HG02943 (cell line): Measurements from ENCODE around the gene UQCR10.
"Not testable (repeated sequence)": the region's sequence is repeated elsewhere in the genome, so short reads cannot be mapped to it uniquely, and the experiment has no call there.

Experiments
- ATAC-seq: cut with Tn5 transposase; IDR thresholded peaks from one replicate; pipeline ENCODE4 v1.9.1; 2021; ENCODE audit warnings: mild to moderate bottlenecking, low read depth, moderate library complexity; ENCODE audit not compliant: unreplicated experiment

UQCR10 gene

DNA sequence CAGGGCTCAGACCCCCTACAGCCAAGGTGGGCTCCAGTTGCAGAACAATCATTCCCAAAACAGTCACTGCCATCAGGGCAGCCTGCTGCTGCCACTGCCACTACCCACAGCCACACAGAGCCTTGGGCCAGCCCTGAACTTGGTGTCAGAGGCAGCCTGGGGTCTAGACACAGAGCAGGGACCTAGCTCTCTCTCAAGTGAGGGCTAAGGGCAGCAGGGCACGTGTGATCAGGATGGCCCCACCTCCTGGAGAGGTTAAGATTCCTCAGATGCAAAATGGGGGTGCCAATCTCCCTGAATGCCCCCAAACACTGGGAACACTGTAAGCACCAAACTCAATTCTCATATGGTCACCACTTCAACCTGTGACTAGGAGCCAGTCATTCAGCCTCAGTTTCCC, 31.8 kb upstream of the UQCR10 start:
- ATAC-seq = no peak

DNA sequence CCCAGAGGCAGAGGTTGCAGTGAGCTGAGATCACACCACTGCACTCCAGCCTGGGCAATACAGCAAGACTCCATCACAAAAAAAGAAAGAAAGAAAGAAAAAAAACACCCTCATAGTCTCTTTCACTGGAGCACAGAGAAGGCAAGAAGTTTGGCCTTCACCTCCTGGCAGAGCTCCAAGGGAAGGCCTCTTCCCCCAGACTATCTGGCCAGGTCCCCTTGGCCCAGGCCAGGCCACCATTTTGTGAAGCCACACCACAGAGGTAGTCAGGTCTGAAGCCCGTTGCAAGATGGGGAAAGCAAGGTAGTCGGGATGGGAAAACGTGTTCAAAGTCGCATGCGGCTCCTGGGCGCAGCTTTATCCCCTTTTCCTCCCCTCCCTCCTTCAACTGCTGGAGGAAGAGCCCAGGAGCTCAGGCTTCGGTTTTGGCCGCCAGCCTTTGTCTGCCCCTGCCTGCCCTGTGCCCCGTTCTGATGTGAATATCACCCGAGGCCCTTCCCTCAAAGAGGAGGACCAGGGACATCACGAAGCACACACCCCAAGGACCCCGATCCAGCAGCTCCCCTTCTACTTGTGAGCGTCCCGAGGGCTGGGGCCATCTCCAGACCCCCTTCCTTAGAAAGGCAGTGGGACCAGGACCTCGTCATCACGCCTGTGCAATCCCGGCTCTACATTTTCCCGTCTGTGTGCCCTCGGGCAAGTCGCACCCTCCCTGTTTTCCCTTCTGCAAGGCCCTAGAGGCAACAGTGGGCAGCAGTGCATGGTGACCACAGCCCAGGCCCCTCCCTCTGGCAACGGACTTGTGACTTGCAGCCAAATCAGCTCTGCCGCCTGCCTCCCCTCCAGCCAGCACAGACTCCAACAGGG, 29.7 kb upstream of the UQCR10 start:
- no peak for ATAC-seq

DNA sequence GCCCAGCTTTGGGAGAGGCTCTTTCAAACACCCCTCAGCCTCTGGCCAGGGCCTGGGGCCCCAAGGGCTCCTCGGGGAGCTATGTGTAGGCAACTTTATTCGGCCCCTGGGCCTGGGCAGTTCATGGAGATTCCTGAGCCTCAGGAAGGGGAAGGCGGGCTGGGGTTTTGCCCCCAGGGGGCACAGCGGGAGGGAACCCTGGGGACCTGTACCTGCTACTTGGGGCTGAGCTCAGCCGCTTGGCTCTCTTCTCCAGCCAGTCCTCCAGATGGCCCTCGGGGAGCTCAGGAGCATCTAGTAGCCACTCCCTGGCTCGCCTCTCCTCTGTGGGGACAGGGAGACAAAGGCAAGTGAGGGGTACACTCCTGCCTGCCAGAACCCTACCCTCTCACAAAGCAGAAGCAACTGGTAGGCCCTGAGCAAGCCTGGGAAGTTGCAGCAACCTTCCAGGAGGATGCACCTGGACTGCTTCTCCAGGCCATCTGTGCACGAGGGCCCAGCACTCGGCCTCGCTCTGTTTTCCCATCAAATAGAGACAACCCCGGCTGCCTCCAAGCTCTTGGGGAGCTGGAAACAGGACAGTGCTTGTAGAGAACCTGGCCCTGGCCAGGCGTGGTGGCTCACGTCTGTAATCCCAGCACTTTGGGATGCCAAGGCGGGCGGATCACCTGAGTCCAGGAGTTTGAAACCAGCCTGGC, 28.9 kb upstream of the UQCR10 start:
- no peak for ATAC-seq

DNA sequence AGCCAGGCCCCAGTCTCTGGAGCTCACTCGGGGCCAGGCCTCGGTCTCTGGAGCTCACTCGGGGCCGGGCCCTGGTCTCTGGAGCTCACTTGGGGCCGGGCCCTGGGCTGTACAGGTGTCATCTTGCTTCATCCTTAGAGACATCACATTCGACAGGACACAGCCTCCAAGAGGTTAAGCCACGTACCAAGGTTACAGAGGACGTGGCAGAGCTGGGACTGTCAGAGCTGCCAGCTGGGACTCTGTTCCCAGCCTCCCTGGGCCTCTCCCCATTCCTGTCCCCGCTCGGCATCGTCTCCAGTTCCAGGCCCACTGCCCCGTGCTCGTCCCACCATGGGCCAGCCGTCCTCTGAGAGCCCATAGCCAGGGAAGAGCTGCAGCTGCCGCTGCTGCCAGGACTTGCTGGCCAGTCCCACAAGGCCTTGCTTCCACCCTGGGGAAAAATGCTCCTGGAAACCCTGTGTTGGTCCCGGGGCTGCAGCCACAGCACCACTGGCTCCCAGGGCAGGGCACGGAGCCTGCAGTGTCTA, 27.8 kb upstream of the UQCR10 start:
- ATAC-seq = no peak

DNA sequence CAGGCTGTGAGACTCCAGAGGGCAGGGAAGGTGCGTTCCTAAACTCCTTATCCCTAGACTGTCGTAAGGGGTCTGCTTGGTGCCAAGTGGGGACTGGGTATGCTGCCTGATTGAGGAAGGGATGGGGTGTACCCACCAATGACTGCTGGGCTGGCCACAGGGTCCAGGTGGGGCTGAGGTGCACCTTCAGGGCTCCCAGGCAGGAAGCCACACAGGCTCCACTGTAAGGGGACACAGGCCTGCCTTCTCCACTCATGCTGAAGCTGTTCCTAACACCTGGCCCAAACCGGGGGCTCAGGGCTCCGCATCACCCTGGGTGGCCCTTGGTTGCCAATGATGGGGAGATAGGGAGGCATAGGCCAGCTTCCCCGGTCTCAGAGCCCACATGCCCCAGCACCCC, 27.0 kb upstream of the UQCR10 start:
- ATAC-seq = no peak

DNA sequence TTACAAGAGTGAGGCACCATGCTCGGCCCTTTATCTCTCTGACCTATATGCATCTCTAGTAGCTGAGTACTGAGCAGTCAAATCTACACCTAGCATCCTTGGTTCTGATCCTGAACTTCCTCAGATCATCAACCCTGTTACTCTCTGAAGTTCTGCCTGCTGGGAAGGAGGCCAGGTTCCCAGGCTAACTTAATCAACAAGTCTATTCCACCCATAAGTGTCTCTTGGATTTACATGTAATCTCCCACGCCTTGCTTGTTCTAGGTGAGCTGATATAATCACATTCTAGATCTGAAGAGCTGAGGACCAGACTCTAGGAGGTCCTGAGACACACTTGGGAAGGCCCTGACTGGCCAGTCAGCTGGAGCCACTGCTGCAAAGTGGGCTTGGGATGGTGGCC, 25.2 kb upstream of the UQCR10 start:
- no peak for ATAC-seq

DNA sequence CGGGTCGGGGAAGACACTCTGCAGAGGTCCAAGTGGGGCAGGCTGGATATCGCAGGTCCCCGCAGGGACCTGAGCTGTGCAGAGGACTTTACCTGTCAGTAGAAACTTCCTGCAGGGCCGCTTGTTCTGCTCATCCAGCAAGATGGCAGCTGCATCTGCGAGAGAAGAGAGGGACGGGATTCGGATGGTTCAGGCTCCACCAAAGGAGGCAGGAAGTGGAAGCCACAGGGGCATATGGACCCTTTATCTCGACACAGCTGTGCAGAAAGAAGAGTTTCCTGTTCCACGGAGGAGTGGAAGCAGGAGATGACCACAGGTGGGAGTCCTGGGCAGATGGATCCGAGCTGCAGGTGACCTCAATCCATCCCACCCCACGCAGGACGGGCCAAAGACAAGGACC, 24.8 kb upstream of the UQCR10 start:
- ATAC-seq = no peak

DNA sequence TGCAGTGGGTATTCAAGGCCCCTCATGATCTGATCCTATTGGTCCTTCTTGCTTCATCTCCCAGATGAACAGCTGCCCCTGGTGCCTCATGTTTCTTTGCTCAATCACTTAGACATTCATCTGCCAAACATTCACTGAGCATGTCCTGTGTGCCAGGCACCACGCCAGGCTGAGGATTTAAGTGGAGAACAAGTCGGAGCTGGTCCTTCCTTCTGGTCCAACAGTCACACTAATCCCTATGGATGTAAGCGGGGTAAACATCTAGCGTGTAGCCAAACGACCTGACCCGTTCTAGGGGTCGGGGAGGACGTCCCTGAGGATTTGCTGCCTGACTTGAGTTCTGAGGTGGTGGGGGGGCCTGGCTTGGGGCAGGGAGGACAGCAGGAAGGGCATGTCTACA, 22.3 kb upstream of the UQCR10 start:
- ATAC-seq = no peak

DNA sequence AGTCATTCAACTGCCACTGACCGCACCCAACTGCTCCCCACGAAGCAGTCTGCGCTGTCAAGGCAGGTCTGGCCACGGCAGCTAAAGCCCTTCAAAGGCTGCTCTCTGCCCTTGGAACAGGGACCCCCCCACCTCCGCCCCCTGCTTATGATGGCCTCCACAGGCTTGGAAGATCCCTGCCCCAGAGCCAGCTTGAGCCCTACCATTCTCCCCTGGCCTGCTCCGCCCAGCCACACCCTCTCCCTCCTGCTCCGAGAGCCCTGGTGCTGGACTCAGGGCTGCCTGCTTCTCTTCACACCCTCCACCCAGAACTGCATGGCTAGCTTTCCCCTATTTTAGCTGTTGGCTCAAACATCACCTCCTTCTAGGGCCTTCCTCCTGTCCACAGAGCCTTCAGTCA, 19.3 kb upstream of the UQCR10 start:
- ATAC-seq = no peak

DNA sequence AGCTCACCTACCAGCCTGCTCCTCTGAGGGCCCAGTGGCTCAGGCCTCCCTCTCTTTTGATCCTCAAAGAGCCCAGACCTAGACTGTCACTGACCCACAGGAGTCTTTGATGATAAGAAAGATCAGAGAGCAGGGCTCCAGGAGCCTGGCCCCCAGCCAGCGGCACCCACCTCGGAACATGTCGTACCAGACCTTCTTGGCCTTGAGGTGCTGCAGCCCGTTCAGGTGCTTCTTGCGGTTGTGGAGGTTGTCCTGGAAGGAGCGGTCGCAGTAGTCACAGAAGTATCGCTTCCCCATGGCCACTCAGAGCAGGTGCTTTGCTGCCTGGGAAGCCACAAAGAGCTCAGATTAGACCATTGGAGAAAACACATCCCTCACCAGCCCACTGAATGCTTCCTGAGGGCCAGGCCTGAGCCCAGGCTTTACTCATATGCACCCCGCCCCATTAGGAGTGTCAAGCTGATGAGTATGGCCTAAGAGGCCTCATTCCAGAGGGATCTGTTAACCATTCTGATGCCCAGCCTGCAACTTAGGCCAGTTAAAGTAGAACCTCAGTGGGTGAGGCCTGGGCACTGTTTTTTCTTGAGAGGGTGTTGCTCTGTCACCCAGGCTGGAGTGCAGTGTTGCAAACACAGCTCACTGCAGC, 18.8 kb upstream of the UQCR10 start:
- no peak for ATAC-seq

DNA sequence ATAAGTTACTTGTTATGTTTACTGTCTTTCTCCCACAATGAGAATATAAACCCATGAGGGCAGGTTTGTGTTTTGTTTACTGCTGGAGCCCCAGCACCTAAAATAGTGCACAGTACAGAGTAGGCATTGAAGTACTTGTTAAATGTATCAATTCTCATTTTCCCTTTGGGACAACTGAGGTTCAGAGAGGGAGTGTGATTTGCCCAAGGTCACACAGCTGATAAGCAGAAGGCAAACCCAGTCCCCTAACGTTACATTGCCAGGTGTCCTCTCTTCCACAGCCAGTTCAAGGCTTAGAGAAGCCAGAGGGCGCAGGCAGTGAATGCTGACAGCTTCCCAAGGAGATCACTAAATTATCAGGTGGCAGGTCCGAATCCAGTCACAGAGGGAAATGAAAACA, 17.1 kb upstream of the UQCR10 start:
- ATAC-seq = no peak

DNA sequence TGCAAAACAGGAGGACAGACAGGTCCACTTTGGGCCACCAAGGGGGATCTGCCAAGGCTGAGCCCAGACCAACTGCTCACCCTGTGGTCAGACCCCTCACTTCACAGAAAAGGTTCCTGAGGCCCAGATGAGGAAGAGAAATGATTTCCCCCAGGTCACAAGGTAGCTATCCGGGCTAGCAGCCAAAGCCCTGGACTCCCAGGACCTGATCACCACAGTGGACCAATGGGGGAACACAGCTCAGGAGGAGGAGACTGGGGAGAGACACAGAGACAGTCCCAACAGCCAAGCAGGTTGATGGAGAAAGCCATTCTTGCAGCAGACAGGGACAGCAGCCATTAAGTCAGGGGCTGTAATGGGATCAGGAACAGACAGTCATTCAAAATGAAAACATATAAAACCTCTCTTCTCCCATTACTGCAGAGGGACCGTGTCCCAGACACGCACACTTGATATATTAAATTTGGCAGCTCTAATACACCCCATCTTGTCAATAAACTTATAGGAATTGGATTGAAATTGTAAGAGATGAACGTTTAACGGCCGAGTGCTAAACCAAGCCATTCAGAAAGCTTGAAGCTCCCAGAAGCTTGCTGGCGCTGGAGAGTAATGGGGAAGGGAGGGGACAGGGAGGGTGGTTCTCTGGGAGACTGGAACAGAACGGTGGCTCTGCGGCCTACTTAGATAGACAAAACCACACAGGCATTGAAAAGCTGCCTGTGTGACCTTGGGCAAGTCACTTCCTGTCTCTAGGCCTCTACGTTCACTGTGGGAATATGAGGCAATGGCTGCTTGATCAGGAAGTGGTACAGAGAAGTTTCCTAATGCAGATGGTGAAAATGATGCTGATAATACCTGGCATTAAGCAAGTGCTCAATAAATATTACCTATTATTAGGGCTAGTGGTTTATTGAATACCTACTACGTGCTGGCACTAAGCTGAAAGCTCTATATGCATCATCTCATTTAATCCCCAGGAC, 16.3 kb upstream of the UQCR10 start:
- no peak for ATAC-seq

DNA sequence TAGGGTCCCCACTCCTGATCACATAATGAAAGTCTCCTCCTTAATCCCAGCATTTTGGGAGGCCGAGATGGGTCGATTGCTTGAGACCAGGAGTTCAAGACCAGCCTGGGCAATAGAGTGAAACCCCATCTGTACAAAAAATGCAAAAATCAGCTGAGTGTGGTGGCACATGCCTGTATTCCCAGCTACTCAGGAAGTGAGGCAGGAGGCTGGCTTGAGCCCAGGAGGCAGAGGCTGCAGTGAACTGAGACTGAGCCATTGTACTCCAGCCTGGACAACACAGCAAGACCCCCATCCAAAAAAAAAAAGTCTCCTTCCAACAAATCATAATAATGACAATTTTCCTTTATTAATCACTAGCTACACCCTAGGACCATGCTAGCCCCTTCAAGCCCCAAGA, 15.5 kb upstream of the UQCR10 start:
- no peak for ATAC-seq

DNA sequence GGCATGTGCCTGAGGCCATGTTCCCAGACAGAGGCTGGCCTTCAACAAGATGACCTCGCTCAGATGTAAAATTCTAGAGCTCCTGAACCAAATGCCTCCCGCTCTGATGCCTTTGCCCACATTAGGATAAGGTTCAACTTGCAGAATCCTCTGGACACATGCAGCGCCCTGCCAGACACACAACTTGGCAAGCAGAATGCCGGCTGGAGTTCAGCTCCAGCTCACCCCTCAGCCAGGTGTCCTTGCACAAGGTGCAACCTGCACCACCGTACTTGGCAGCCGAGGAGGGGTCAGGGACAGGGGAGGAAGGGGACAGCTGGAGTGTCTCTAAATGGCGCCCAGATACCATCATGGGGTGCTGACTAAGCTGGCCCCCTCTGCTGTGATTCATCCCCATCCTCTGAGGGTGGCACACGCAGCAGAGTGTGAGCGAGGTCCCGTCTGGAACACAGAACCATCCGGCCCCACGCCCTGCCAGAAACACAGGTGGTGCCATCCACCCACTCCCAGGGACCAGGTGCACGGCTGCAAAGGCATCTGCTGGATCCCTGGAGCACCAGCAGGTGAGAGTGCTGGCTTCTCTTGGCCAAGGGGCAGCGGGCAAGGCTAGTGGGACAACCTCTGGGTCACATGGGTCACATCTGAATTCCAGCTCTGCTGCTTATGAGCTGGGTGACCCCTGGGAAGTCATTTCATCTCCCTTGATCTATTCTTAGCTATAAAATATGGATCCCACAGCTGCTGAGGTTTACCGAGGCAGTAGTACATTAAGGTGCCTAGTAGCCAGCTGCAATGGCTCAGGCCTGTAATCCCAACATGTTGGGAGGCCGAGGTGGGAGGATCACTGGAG, 13.1 kb upstream of the UQCR10 start:
- no peak for ATAC-seq

DNA sequence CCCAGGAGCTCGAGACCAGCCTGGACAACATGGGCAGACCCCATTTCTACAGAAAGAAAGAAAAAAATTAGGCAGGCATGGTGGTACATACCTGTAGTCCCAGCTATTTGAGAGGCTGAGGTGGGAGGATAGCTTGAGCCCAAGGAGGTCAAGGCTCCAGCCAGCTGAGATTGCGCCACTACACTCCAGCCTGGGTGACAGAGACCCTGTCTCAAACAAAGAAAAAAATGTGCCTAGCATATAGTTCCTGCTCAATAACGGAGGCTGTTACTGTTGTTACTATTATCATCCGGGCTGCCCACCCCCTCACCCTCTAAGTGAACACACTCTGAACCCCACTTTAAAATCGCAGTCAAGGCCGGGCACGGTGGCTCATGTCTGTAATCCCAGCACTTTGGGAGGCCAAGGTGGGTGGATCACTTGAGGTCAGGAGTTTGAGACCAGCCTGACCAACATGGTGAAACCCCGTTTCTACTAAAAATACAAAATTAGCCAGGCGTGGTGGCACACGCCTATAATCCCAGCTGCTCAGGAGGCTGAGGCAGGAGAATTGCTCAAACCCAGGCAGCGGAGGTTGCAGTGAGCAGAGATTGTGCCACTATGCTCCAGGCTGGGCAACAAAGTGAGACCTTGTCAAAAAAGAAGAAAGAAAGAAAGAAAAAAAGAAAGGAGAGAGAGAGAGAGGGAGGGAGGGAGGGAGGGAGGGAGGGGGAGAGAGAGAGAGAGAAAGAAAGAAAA, 12.3 kb upstream of the UQCR10 start:
- ATAC-seq = not testable (repeated sequence)

DNA sequence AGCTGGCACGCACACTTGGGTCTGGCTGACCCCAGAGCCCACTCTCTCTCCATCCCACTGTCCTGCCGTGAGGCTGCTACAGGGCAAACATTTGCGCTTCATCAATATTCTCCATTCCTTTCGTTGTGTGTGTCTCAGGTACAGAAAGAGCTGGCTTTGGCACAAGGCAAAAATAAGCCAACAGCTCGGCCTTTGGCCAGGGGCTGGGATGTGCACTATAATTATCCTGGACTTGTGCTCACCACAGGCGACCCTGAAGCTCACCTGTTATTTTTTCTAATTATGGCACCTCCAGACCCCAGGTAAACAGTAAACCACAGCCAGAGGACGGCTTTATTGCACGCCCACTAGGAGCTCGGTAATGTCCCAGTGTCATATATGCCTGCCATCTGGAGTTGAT, 11.3 kb upstream of the UQCR10 start:
- no peak for ATAC-seq

DNA sequence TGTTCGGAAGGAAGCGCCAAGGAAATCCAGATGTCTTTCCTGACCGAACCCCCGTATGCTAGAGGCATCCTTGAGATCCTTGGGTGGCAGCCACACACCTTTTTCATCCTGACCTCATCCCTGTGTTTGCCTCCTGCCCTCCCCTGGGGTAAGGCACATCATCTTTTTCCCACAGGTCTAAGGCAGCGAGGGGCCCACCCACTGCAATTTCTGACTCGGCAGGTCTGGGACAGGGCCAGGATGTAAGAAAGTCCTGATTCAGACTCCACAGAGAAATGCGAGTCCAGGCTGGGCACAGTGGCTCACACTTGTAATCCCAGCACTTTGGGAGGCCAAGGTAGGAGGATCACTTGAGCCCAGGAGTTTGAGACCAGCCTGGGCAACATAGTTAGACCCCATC, 10.8 kb upstream of the UQCR10 start:
- no peak for ATAC-seq

DNA sequence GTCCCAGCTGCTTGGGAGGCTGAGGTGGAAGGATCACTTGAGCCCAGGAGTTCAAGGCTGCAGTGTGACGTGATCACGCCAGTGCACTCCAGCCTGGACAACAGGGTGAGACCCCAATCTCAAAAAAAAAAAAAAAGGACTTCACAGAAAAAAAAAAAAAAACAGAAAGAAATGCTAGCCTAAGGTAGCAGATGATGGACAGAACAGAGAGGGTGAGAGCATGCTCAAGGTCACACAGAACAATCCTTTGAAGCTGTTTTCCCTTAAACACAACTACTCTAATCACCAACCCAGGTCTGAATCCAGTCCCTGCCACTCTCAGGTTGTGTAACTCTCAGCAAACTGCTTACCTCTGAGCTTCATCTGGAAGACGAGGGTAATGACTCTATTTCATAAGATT, 10.1 kb upstream of the UQCR10 start:
- no peak for ATAC-seq
